Right lobe of liver (tissue), 6 donors: ENCODE data around the gene NR2F1-AS1. TPM values are rescaled to one million over a fixed set of nuclear protein-coding genes. Genes with fewer than 3 reads are reported as not detected.

ENCODE experiments used
- ATAC-seq, 4 donors: fragments of 200-7000 bp; cut with Tn5 transposase; one replicate each; pipeline ENCODE4 v1.9.1; 2020; ENCODE audit warnings: mild to moderate bottlenecking in 4 of 4, moderate library complexity in 4 of 4
- DNase-seq, 3 donors: peaks; one replicate each; pipeline ENCODE4 v3.0.0-alpha.2; 2020
- H3K27ac ChIP-seq, 3 donors: fragments of 200-600 bp; one replicate each; pipeline ENCODE4 v1.8.0; 2022
- H3K27me3 ChIP-seq, 2 donors: fragments of 200-600 bp; one replicate each; pipeline ENCODE4 v1.8.0; 2022
- H3K36me3 ChIP-seq, 4 donors: fragments of 200-600 bp; sonication (generic) in 1 of 4; one replicate each; pipeline versions ENCODE4 v1.5.1 to v1.8.0; 2017 to 2022; ENCODE audit warnings: control low read depth in 1 of 4
- H3K4me1 ChIP-seq, 4 donors: fragments of 200-600 bp; sonication (generic) in 1 of 4; one replicate each; pipeline versions ENCODE4 v1.5.1 to v1.8.0; 2017 to 2022; ENCODE audit warnings: control low read depth in 1 of 4
- H3K4me3 ChIP-seq, 3 donors: fragments of 200-600 bp; one replicate each; pipeline ENCODE4 v1.8.0; 2022
- H3K9me3 ChIP-seq, 4 donors: fragments of 200-600 bp; sonication (generic) in 1 of 4; one replicate each; pipeline versions ENCODE4 v1.5.1 to v1.8.0; 2017 to 2022; ENCODE audit warnings: control low read depth in 1 of 4
- CTCF ChIP-seq, 4 donors: fragments of 200-600 bp in 3 of 4; fragments of 450-650 bp in 1 of 4; IDR thresholded peaks; one replicate each; pipeline versions ENCODE4 v1.5.1 to v1.8.0; 2016 to 2022; ENCODE audit warnings: antibody characterized with exemption in 4 of 4, mild to moderate bottlenecking in 2 of 4
- POLR2A ChIP-seq: fragments of 450-650 bp; IDR thresholded peaks from one replicate; pipeline ENCODE4 v1.6.1; 2017; ENCODE audit warnings: antibody characterized with exemption, mild to moderate bottlenecking
- WGBS: methylation state at CpG from one replicate; pipeline ENCODE4 v1.1.6; 2018; ENCODE audit warnings: low coverage, low lambda C conversion rate; ENCODE audit not compliant: insufficient coverage; ENCODE audit errors: missing lambda C conversion rate; 5-methylcytosine and 5-hydroxymethylcytosine counted together
- intact Hi-C, 2 donors: fragments of 100-400 bp; cut with DNase I; formaldehyde crosslinking; loops; one replicate each; pipeline versions ENCODE4 v1.11.2 to v1.14.1; 2022
- total RNA-seq, 6 experiments: library from RNA; depleted of rRNA in 2 of 6; stranded (reverse); fragments of >200 nt in 2 of 6; fragmentation: NEBNext Ultra II Directional in 3 of 6; extraction: Animal tissue kit (Norgen Biotek cat#: 25700) in 3 of 6; gene quantifications; one replicate each; pipeline versions ENCODE4 v1.1.0 to v1.2.4, GENCODE V29; 2016 to 2023
- donor health status: DM: no; HTN: yes; CAD: no.
- donor health status: DM: no; HTN: no; CAD: no.
- donor health status: DM: no; HTN: no; CAD: no.
- donor health status: DM: no; HTN: yes; CAD: no.
- donor health status: DM: no; HTN: yes; CAD: no.

Gene NR2F1-AS1
- total RNA-seq, 6 experiments from 2014 or later, result 1.2 to 3.8 (median 2.3) TPM

- H3K36me3 ChIP-seq, result no peaks in the 10 kb centered on the region
- no peak for ATAC-seq
- no peaks in the 10 kb centered on the region for H3K9me3 ChIP-seq
- no peak for DNase-seq
- intact Hi-C loops, result no loop called here
- TF ChIP-seq CTCF (IDR thresholded peaks at IDR 0.05) (no peak), POLR2A (no peak)
- H3K4me3 ChIP-seq, result no peak overlapping the region
- 67% methylated on average over 15 of the region's 37 CpGs for WGBS
- no peak overlapping the region for H3K27ac ChIP-seq
- H3K27me3 ChIP-seq, result no peaks in the 10 kb centered on the region
- no peaks in the 10 kb centered on the region for H3K4me1 ChIP-seq
These were observed 13.8 kb upstream of the NR2F1-AS1 start for GRCh38 chr5:93594591-93595419.

DNA sequence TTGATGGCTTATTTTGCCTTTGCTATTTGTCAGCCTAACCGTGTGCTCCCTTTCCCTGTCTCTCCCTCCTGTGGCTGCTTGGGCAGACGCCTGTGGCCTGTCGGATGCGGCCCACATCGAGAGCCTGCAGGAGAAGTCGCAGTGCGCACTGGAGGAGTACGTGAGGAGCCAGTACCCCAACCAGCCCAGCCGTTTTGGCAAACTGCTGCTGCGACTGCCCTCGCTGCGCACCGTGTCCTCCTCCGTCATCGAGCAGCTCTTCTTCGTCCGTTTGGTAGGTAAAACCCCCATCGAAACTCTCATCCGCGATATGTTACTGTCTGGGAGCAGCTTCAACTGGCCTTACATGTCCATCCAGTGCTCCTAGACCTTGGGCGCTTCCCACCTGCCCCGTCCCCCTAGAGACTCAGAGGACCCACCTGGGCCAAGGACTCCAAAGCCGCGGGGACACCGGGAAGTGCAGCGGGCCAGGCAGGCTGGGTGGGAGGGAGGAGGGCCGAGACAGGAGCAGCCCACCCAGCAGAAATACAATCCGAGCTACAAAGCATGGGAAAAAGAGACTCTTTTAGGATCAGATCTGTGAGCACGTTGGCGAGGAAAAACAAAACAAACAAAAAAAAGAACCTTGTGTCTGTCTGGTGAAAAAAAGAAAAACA lies 12.6 kb upstream of the NR2F1-AS1 start:
- DNase-seq, result no peak
- no peak overlapping the region for H3K27ac ChIP-seq
- WGBS, result 48% methylated on average over 21 of the region's 30 CpGs
- no peaks in the 10 kb centered on the region for H3K36me3 ChIP-seq
- no peak for ATAC-seq
- TF ChIP-seq POLR2A, result no peak
- TF ChIP-seq CTCF (IDR thresholded peaks at IDR 0.05), result no peak
- H3K4me1 ChIP-seq, result no peaks in the 10 kb centered on the region
- H3K4me3 ChIP-seq, result no peak overlapping the region
- no peaks in the 10 kb centered on the region for H3K9me3 ChIP-seq
- intact Hi-C loops, result no loop called here
- H3K27me3 ChIP-seq, result no peaks in the 10 kb centered on the region

GRCh38 chr5:93592883-93593282 lies 11.9 kb upstream of the NR2F1-AS1 start:
- Histone ChIP-seq H3K27me3 (no peaks in the 10 kb centered on the region), H3K4me1 (no peaks in the 10 kb centered on the region), H3K36me3 (no peaks in the 10 kb centered on the region), H3K9me3 (no peaks in the 10 kb centered on the region), H3K4me3 (no peak overlapping the region), H3K27ac (no peak overlapping the region)
- DNase-seq (no peak), ATAC-seq (no peak)
- TF ChIP-seq POLR2A (no peak), CTCF (IDR thresholded peaks at IDR 0.05) (no peak)
- intact Hi-C loops, result no loop called here
- 71% methylated on average over 4 of the region's 5 CpGs for WGBS

DNA sequence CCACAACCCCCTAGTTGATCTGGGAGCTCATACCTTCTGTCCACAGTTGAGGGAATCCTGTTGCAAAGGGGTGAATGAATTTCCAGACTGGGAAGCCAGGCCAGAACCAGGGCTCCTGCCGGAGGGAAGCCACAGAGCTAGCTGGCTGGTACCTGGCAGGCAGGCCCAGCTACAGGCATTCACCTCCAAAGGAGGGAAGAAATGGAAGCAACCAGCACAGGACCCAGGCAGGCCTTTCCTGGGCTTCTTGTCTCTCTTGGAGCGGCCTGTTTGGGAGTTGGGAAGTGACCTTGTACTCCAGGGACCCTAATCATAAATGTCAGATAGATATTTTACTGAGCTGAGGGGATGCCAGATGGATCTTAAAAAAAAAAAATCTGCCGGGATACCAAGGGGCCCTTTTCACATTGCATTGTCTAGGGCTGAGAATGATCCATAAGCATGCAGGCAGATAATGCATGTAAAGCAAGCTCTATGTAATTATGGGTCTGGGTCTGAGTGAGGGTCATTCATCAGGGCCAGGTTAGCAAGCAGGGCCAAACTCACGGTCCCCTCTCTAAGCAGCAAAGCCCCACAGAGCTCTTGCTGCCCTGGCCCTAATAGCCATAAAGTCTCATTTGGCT lies 10.4 kb upstream of the NR2F1-AS1 start:
- ATAC-seq (no peak), DNase-seq (no peak)
- H3K4me1 ChIP-seq, result no peaks in the 10 kb centered on the region
- H3K27ac ChIP-seq, result no peak overlapping the region
- intact Hi-C loops, result no loop called here
- WGBS, result 55% methylated on average over 2 of the region's 4 CpGs
- no peak overlapping the region for H3K4me3 ChIP-seq
- H3K27me3 ChIP-seq, result no peaks in the 10 kb centered on the region
- H3K36me3 ChIP-seq, result no peaks in the 10 kb centered on the region
- H3K9me3 ChIP-seq, result no peaks in the 10 kb centered on the region
- no peak for TF ChIP-seq CTCF (IDR thresholded peaks at IDR 0.05)
- no peak for TF ChIP-seq POLR2A
